SU-DHL-6 (cell line): Measurements from ENCODE around the gene CFAP74.

ENCODE experiments used
- CTCF ChIP-seq: fragments of 200-600 bp; sonication (generic); IDR thresholded peaks from one replicate; pipeline ENCODE4 v1.5.1; 2017; ENCODE audit warnings: antibody characterized with exemption, mild to moderate bottlenecking, low read length, moderate library complexity; ENCODE audit not compliant: insufficient read depth, poor library complexity, severe bottlenecking
- EZH2phosphoT487 ChIP-seq: fragments of 200-600 bp; sonication (generic), shearing (Covaris generic); conservative IDR thresholded peaks from 2 replicates; pipeline ENCODE4 v1.6.1; 2018; ENCODE audit warnings: mild to moderate bottlenecking, antibody characterized with exemption, low read length, moderate library complexity, mixed read lengths

GRCh38 chr1:2003541-2004131 is at the start of gene CFAP74:
- no peak for TF ChIP-seq EZH2phosphoT487
- no peak for TF ChIP-seq CTCF
